Hematopoietic multipotent progenitor cell treated with erythropoietin and hydrocortisone succinate and interleukin-3 and kit ligand, for 8 days (in vitro differentiated cells): Measurements from ENCODE around the gene GRIK5.
"Not testable (repeated sequence)": the region's sequence is repeated elsewhere in the genome, so short reads cannot be mapped to it uniquely, and the experiment has no call there.

Experiments used
- DNase-seq: peaks from one replicate; pipeline ENCODE4 v3.0.0-alpha.2; 2015

GRIK5 gene

DNA sequence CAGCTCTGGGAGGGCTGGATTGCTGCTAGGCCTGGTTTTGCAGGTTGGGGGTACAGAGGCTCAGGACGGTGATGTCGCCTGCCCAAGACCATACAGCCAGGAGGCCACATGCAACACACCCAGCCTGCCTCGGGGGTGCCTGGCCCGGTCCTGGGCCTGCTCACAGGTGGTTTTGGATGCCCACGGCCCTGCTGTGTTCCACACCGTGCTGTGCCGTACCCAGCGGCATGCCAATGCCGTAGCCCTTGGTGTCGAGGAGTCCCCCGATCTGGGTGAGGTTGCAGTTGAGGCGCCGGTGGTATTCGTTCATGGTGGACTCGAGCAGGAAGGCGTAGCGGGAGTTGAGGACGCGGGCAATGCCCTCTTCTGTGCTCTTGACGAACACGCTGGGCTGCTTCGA, 64.5 kb downstream of the GRIK5 start:
- DNase-seq: no peak

DNA sequence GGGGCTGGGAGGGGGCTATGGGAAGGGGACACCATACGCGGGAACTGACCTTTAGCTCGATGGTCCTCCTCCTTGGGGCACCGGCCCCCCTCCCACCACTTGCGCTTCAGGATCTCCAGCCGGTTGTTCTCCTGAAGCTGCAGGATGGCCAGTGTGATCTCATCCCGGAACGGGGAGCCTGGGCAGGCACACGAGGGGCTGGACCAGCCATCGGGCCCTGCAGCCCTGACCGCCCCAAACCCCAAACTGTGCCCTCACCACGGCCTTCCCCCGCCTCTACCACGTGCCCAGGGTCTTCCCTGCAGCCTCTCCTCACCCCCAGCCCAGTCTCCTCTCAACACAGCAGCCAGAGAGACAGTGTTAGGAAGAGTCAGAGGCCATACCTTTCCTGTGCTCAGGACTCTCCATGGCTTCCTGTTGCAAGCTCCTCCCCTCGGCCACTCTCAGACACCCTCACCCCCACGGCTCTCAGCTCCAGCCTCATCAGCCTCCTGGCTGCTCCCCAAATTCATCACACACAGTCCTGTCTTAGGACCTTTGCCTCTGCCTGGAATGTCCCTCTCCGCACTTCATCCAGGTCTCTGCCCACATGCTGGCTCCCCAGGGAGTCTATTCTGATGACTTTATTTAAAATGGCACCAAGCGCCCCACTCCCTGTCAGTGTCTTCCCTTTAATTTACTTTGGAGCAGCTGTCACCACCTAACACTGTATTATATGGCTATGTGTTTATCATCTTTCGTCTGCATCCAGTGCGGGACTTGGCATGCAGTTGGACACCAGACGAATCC, 66.3 kb downstream of the GRIK5 start:
- no peak for DNase-seq

DNA sequence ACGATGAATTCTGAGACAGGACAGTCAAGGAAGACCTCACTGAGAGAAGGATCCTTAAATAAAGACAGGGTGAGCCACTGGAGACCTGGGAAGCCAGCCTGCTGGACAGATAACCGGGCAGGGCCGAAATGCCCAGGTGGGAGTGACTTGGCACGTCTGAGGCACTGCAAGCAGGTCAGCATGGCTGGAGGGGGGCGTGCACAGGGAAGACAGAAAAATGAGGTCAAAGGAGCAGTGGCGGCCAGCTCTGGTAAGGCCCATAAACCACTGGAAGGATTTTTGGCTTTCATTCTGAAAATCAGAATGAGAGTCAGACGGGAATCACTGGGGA, 70.2 kb downstream of the GRIK5 start:
- no peak for DNase-seq

DNA sequence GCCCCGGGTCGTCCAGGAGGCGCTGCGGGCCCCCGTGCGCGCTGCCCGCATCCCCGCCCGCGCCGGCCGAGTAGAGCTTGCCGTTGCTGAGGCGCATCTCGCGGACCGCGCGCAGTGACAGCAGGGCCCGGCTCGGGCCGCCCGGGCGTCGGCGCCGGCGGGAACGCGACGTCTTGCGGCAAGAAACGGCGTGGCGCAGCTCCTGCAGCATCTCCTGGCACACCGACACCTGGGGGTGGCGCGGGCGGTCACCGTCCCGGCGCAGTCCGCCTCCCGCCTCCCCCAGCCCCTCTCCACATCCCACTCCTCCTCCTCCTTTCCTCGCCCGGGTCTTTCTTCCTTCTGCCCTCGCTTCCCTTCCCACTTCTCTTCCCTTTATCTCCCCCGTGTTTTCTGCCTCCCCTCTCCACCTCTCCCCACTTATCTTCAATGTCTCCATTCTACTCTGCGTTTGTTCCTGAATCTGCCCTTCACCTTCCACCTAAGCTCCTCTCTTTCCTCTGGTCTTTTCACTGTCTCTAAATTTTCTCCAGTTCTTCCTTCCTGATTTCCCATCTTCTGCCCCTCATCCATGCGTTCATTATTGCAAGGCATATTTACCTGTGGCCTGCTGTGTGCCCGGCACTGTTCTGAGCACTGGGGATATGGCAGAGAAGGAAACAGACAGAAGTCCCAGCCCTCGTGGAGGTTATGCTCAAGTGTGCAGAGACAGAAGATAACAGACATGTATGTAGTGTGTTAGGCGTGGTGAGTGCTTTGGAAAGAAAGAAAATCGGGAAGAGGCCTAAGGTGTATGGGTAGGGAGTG, 70.7 kb downstream of the GRIK5 start:
- DNase-seq: no peak

DNA sequence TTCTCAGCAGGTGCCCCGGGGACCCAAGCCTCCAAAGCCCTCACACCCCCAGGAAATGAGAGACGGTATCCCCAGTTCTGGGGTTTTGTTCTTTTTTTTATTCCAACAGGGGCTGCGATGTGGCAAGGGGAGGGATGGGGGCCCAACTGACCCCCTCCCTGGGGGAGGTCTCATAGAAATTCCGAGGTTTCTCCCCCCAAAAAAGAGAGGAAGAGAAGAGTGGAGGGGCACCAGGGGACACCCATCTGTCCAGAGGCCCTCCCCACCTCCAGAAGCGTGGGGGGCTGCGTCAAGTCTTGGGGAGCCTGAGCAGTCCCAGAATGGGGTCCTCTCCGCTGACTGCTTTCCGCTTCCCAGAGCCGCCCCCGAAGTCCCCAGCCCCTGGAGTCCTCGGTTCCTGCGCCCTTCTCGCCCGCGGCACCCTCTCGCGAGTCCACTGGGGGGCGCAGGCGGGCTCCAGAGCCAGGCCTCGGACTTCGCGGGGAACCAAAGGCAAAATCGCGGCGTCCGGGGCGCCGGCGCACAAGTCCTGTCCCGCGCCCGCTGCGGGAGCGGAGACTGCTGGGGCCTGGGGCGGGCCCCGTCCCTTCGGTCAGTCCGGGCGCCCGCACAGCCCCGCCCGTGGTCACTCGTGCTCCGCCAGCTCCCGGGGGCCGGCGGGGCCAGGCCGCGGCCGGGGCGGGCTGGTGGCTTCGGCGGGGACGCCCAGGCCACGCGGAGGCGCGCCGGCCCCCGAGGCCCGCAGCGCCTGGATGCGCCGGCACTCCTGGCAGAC, 71.6 kb downstream of the GRIK5 start:
- peak; percentile 32 for DNase-seq

DNA sequence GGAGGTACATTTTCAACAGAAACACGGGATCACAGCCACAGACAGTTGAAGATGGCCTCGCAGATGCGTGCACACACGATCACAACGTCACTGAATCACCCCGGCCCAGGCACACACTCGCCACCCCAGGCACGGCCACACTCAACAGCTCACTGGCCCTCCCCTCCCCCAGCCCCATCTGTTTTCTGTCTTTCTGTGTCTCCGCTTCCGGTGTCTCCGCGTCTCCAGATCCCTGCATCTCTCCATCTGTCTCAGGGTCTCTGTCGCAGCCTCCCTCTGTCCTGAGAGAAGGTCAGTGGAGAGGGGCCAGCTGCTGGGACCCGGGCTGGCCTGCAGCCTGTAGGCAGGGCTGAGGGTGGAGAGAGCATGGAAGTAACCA, 72.2 kb downstream of the GRIK5 start:
- no peak for DNase-seq

DNA sequence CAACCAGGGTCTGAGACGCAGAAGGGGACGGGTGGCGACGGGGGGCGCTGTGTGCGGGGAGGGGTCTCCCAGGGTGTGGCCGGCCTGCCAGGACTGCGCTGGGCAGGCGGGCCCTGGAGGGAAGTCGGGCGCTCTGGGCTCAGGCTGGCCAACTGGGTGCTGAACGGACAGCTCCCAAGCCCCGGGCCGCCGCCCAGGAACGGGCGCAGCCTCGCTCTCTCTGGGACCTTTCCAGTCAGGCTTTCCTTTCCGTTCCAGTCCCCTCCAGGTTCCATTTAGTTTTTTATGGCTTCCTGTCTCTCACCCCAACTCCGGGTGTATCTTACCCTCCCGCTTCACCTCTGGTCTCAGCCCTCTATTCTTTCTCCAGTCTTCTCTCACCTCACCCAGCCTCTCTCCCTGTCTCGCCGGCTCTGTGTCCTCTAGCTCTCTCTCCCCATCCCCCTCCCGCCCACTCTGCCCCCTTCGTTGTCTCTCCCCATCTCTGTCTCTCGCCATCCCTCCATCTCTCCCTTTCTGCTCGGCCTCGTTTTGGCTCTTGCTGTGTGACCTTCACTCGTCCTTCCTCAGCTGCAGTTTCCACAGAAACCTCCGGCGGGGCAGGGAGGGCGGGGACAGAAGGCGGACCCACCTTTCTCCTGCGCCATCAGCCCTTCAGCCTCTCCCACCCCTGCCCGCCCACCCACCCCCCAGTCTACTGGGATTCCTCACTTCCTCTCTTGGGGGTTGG, 72.7 kb downstream of the GRIK5 start:
- peak; percentile 23 for DNase-seq

DNA sequence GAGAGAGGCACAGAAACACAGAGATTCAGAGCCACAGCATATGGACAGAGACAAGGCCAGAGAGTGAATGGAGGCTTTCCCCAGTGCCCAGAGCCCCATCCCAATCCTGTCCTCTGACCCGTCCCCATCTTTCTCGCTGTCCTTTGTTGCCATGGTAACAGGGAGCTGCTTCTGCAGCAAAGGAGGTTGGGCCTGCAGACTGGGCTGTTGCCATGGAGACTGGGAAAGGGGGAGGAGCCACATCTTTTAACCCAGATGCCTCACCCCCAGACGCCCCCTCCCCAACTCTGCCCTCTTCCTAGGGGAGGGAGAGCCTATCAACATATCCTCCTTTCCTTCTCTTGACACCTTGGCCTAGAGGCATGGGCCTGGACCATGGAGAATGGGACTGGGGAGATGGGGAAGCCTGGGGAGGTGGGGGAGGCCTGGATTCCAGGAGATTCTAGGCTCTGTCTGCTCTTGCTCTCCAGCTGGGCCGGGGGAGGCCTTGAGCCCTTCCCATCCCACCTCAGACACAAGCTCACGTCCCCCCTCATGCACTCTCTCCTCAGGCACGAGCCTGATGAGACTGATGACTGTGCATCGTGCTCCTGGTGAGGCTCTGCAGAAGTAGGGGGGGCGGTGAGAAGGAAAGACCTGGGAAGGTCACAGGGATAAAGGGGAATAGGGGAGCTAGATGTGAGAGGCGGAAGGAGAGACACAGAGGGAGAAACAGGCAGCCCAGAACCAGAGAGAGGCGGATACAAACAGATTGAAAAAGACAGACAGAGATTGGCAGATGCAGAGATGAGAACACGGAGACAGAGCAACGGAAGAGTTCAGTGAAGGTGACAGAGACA, 73.8 kb downstream of the GRIK5 start:
- DNase-seq: no peak

DNA sequence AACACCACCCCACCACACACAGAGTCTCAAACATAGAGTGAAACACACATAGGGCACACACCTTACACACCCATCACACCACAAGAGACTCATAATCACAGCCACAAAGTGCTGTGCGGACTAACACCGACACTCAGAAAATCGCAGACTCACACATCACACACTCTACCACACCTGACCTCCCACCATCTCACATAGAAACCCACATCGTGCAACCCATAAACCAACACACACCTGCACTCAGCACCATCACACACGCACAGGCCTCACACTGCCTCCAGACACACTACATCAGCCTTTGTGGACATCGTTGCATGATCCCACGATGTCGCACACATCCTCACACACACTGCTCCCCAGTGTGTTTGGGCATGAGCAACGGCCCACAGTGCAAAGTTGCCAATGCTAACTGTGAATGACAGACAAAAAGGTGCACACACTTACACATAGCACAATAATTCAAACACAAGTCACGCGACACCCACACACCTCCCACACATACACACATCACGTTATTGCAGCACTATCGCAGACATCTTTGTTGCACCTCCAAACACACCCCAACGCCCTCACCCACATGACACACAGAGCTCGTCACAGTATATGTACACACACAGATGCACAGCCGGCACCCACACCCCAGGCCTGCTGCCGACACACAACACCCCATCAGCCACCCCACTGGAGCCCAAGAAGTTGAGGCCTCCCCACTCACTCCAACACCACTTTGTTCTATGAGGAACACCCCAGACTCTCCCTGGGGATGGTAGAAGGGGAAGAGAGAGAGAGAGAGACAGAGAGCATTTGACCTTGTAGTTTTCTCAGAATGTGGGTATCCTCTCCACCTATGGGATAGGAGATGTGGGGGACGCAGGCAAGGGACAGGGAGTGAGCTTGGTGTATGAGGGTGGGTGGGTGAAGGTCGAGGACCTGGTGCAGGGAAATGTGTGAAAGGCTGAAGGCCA, 74.7 kb downstream of the GRIK5 start:
- no peak for DNase-seq

DNA sequence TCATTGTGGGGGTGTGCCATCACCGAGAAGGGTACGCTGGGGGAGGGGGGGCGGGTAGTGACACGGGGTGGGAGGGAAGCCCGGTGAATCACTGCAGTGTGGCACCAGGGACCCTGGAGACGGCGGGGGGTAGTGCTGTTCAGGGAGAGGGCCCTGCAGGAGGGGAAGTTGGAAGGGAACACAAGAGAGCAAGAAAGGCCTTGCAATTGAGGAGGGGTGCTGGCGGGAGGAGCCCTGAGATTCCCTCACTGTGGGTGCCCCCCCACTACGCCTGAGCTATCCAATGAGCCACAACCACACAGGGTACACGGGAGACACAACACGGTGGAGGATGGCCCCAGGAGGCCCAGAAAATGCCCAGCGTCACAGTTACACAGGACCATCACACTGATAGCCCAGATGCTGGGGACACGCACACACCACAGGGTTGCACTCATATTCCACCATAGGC, 75.5 kb downstream of the GRIK5 start:
- DNase-seq: no peak

DNA sequence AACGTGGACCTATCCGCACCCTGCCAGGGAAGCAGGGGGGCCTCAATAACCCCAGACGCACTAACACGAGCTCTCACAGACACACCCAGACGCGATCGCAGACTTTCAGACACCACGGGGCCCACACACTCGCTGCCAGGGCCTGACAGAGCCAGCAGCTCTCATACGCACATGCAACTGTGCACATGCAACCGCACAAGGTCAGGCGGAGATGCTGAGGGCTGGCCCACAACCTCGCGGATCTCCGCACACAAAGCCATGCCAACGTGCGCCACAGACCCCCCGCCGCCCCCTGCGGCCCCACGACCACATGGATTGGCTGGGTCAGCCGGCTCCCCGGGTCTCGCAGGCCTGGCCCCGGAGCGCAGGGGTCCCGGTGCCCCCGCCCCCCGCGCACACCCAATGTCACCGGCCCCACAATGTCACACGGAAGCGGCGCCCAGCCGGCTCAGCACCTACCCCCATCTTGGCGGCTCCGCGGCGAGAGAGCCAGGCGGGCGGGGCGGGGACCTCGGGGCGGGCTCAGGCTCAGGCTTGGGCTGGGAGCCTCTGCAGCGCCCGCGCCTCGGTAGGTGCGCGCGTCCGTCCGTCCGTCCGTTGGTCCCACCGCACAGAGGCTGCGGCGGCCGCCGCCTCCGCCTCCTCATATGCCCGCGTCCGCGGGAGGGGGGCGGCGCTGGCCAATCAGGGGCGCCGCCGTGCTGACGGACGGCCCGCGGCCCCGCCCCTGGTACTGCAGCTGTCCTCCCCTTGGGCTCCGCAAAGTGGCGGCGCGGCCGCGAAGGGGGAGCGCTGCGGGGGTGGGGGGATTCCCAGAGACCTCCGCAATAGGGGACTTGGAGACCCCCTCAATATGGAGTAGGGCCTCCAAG, 76.2 kb downstream of the GRIK5 start, which contains the start of gene ATP1A3:
TSS of gene ATP1A3 (minus strand) at position 619 of the 872 bp plus-strand sequence. CDS start at position 465, 154 bp downstream.
- peak; percentile 50 for DNase-seq

DNA sequence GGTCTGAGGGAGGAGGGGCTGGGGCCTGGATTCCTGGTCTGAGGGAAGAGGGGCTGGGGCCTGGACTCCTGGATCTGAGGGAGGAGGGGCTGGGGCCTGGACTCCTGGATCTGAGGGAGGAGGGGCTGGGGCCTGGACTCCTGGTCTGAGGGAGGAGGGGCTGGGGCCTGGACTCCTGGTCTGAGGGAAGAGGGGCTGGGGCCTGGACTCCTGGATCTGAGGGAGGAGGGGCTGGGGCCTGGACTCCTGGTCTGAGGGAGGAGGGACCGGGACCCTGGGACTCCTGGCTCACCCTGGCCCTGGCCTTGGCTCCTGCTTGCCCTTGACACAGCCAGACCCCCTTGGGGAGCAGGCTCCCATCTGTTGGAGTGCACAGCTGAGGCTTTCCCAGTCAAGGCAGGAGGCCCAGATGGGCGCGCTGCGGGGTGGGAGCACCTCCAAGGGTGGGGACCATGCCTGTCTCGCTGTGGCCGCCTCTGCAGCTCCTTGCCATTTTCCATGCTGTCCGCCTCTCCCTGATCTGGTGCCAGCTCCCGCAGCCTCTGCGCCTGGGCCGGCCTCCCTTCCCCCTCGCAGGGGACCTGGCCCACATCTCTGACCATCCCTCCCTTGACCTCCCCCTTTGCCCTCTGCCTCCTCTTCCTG, 78.0 kb downstream of the GRIK5 start:
- not testable (repeated sequence) for DNase-seq

DNA sequence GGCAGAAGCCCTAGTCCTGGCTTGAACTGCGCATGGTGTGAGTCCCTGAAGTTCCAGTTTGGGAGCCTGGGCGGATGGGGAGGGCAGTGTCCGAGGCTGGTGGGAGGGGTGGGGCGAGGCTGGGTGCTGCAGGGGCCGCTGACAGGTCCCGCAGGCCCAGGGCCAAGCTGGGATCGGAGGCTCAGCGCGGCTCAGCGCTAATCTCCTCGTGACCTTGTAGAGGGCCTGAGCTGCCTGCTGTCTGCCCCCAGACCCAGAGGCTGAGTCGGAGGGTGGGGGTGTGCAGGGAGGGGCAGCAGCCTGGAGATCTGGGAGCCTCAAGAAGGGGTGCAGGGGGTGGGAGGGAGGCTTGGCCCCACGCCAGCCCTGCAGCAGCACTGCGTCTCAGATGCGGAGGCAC, 79.0 kb downstream of the GRIK5 start:
- DNase-seq: no peak

DNA sequence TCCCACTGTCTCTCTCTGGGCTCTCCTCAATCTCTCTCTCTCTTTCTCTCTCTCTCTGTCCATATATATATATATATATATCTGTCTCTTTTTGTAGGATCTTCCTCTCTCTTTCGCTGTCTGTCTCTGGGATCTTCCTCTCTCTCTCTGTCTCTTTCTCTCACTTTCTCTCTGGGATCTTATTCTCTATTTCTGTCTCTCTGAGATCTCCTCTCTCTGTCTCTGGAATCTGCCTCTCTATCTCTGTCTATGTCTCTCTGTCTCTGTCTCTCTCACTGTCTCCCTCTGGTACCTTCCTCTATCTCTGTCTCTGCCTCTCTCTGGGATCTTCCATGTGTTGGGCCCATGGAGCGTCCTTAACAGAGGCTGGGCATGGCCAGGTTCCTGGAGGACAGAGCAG, 79.4 kb downstream of the GRIK5 start:
- DNase-seq: no peak

DNA sequence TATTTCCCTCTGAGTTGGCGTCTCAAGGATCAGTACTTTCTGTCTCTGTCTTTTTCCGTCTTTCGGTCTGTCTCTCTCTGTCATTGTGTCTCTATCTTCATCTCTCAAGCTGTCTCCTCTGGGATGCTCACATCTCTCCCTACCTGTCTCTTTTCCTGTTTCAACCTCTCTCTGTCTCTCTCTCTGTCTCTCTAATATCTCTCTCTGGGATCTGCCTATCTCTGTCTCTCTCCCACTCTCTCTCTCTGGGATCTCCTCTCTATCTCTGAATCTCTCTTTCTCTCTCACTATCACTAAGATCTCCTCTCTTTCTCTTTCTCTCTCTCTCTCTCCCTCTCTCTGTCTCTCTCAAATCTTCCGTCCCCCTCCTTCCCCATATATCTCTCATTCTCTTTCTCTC, 80.0 kb downstream of the GRIK5 start:
- no peak for DNase-seq

DNA sequence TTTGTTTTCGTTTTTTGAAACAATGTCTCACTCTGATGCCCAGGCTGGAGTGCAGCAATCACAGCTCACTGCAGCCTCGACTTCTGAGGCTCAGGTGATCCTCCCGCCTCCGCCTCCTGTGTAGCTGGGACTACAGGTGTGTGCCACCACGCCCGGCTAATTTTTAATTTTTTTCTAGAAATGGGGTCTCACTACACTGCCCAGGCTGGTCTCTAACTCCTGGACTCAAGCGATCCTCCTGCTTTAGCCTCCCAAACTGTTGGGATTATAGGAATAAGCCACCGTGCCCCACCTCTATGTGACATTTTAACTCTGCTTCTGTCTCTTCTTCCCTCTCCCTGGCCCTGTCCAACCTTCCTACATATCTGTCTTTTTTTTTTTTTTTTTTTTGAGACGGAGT, 81.1 kb downstream of the GRIK5 start:
- no peak for DNase-seq

DNA sequence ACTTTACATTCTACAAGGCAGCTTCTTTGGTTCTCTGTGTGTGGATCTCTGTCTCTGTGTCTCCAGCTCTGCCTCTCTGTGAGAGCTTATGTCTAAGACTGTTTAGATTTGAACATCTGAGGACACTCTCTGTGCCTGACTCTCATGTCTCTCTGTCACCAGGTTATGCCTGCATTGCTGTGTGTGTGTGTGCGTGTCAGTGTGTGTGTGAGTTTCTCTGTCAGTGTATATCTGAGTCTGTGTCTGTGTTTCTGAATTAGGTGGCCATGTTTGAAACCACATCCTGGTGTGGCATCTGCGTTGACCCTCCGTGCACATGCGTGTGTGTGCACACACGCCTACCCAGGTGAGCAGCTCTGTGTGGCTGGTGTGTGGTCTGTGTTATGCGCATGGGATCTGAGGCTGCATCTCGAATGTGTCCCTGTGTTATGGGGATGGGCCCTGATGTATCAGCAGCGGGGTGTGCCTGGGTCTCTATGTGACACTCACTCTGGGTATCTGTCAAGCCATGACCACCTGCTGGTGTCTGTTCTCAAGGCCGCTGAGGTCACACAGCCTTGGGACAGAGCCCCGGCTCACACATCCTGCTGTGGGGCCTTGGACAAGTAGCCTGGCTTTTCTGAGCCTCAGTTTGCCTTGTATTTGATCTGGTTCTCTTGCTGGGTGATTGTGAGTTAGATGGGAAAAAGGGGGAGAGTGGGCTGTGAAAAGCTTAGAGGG, 82.7 kb downstream of the GRIK5 start:
- DNase-seq: no peak

DNA sequence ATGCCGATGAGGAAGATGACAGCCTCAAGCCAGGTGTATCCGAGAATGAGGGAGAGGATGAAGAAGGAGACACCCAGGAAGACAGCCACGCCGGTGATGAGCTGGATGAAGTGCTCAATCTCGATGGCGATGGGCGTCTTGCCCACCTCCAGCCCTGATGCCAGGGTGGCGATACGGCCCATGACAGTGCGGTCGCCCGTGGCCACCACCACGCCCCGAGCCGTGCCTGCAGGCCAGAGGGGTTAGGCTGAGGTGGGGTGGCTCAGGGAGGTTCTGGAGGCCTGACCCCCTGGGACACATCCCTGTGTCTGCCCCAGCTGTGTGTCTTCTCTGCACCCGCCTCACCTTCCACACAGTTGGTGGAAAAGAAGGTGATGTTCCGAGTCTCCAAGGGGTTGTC, 85.0 kb downstream of the GRIK5 start:
- no peak for DNase-seq
